GM23338 (cell line): ENCODE data around the gene HPD. TPM values are rescaled to one million over a fixed set of nuclear protein-coding genes. Genes with fewer than 3 reads are reported as not detected.
A peak's percentile ranks its signal among the peaks of the same experiment; 100 is the strongest.

ENCODE experiments used
- ATAC-seq: fragments of 200-7000 bp; cut with Tn5 transposase; 3 replicates; pipeline ENCODE4 v1.9.1; 2020
- DNase-seq: peaks from one replicate; pipeline ENCODE4 v3.0.0-alpha.2; 2015; ENCODE audit warnings: low spot score
- H2AFZ ChIP-seq: fragments of 200-600 bp; sonication (generic); 2 replicates; pipeline ENCODE4 v1.8.0; 2016; ENCODE audit warnings: antibody characterized with exemption, mild to moderate bottlenecking, moderate library complexity
- H3F3A ChIP-seq: fragments of 200-600 bp; sonication (generic); replicated peaks from 2 replicates; pipeline ENCODE4 v1.8.0; 2017; ENCODE audit warnings: antibody characterized with exemption, mixed run types, low read depth
- H3K27ac ChIP-seq: fragments of 200-600 bp; sonication (generic); 2 replicates; pipeline ENCODE4 v1.6.1; 2016; ENCODE audit warnings: low read depth
- H3K27me3 ChIP-seq: fragments of 200-600 bp; sonication (generic); 2 replicates; pipeline ENCODE4 v1.8.0; 2016; ENCODE audit warnings: mild to moderate bottlenecking, mixed run types, moderate library complexity; ENCODE audit not compliant: insufficient read depth
- H3K36me3 ChIP-seq: fragments of 200-600 bp; sonication (generic); 2 replicates; pipeline ENCODE4 v1.8.0; 2016; ENCODE audit warnings: mild to moderate bottlenecking; ENCODE audit not compliant: insufficient read depth
- H3K4me1 ChIP-seq: fragments of 200-600 bp; sonication (generic); 2 replicates; pipeline ENCODE4 v1.8.0; 2016; ENCODE audit warnings: mild to moderate bottlenecking, moderate library complexity; ENCODE audit not compliant: insufficient read depth
- H3K4me2 ChIP-seq: fragments of 200-600 bp; sonication (generic); 2 replicates; pipeline ENCODE4 v1.7.1; 2017; ENCODE audit warnings: mixed run types
- H3K4me3 ChIP-seq: fragments of 200-600 bp; sonication (generic); 2 replicates; pipeline ENCODE4 v1.6.1; 2016; ENCODE audit warnings: mixed run types
- H3K79me2 ChIP-seq: fragments of 200-600 bp; sonication (generic); replicated peaks from 2 replicates; pipeline ENCODE4 v1.8.0; 2017; ENCODE audit warnings: mild to moderate bottlenecking; ENCODE audit not compliant: insufficient read depth
- H3K9me2 ChIP-seq: fragments of 200-600 bp; sonication (generic); 2 replicates; pipeline ENCODE4 v1.8.0; 2017; ENCODE audit not compliant: insufficient read depth
- H4K20me1 ChIP-seq: fragments of 200-600 bp; sonication (generic); replicated peaks from 2 replicates; pipeline ENCODE4 v1.8.0; 2017; ENCODE audit warnings: mild to moderate bottlenecking; ENCODE audit not compliant: insufficient read depth
- H3K27ac Mint-ChIP-seq: 2 replicates; pipeline ENCODE4 v1.8.0; 2020; ENCODE audit warnings: inconsistent platforms, mild to moderate bottlenecking, moderate library complexity, mixed read lengths
- H3K27me3 Mint-ChIP-seq: 3 replicates; pipeline ENCODE4 v1.8.0; 2022; ENCODE audit warnings: low read depth, mild to moderate bottlenecking, moderate library complexity, mixed read lengths, inconsistent platforms; ENCODE audit not compliant: insufficient read depth, poor library complexity
- H3K36me3 Mint-ChIP-seq: 3 replicates; pipeline ENCODE4 v1.8.0; 2021; ENCODE audit warnings: low read depth, mild to moderate bottlenecking, inconsistent platforms, moderate library complexity, mixed read lengths
- H3K4me1 Mint-ChIP-seq: 3 replicates; pipeline ENCODE4 v1.8.0; 2020; ENCODE audit warnings: mild to moderate bottlenecking, inconsistent platforms, mixed read lengths
- H3K4me3 Mint-ChIP-seq: 3 replicates; pipeline ENCODE4 v1.8.0; 2021; ENCODE audit warnings: moderate library complexity, mild to moderate bottlenecking, inconsistent platforms, mixed read lengths
- H3K9me3 Mint-ChIP-seq: 3 replicates; pipeline ENCODE4 v1.8.0; 2020; ENCODE audit warnings: moderate library complexity, mild to moderate bottlenecking, inconsistent platforms, mixed read lengths
- CREB1 ChIP-seq: fragments of 250-450 bp; sonication (Bioruptor Pico); IDR thresholded peaks from 2 replicates; pipeline ENCODE4 v1.5.0; 2020; ENCODE audit warnings: low read depth, mild to moderate bottlenecking, moderate library complexity
- EZH2 ChIP-seq: fragments of 200-600 bp; sonication (generic); IDR thresholded peaks from one replicate; pipeline ENCODE4 v1.8.0; 2017; ENCODE audit warnings: antibody characterized with exemption, mild to moderate bottlenecking, low read depth; ENCODE audit not compliant: unreplicated experiment
- EZH2phosphoT487 ChIP-seq: fragments of 200-600 bp; sonication (generic); IDR thresholded peaks from one replicate; pipeline ENCODE4 v1.8.1; 2018; ENCODE audit warnings: antibody characterized with exemption; ENCODE audit not compliant: unreplicated experiment
- JUNB ChIP-seq: IDR thresholded peaks from one replicate; pipeline ENCODE4 v1.6.1; 2016; ENCODE audit warnings: antibody characterized with exemption; ENCODE audit not compliant: unreplicated experiment
- NANOG ChIP-seq: IDR thresholded peaks from 2 replicates; pipeline ENCODE4 v1.6.1; 2016; ENCODE audit warnings: antibody characterized with exemption, borderline replicate concordance
- POLR2AphosphoS5 ChIP-seq: IDR thresholded peaks from 2 replicates; pipeline ENCODE4 v1.6.1; 2016; ENCODE audit warnings: antibody characterized with exemption, low read depth
- STAT1 ChIP-seq: IDR thresholded peaks from one replicate; pipeline ENCODE4 v1.6.1; 2016; ENCODE audit warnings: antibody characterized with exemption; ENCODE audit not compliant: unreplicated experiment
- ZNF114 ChIP-seq: fragments of 250-450 bp; sonication (Bioruptor Pico); IDR thresholded peaks from 2 replicates; pipeline ENCODE4 v1.5.0; 2020; ENCODE audit warnings: mild to moderate bottlenecking, moderate library complexity
- ZNF331 ChIP-seq: fragments of 250-450 bp; sonication (Bioruptor Pico); IDR thresholded peaks from 2 replicates; pipeline ENCODE4 v1.5.0; 2020; ENCODE audit warnings: low read depth, mild to moderate bottlenecking, moderate library complexity
- polyA plus RNA-seq: library from polyadenylated mRNA; unstranded; fragments of >200 nt; fragmentation: Nextera tagmentation; extraction: Ambion mirVana; gene quantifications from 2 replicates; pipeline ENCODE4 v1.2.1, GENCODE V29; 2016
- total RNA-seq: library from RNA; depleted of rRNA; stranded (reverse); fragments of >200 nt; shearing (Covaris generic); gene quantifications from 2 replicates; pipeline ENCODE4 v1.2.3, GENCODE V29; 2014
- TF ChIP-seq, protein P1 (sequence below): fragments of 250-450 bp; sonication (Bioruptor Pico); IDR thresholded peaks from 2 replicates; pipeline ENCODE4 v1.5.0; 2020; ENCODE audit warnings: mild to moderate bottlenecking, moderate library complexity
- TF ChIP-seq, protein P2 (sequence below): IDR thresholded peaks from 2 replicates; pipeline ENCODE4 v1.6.1; 2016; ENCODE audit warnings: antibody characterized with exemption
- TF ChIP-seq, protein P3 (sequence below): IDR thresholded peaks from one replicate; pipeline ENCODE4 v1.6.1; 2018; ENCODE audit warnings: antibody characterized with exemption; ENCODE audit not compliant: unreplicated experiment
- TF ChIP-seq, protein P4 (sequence below), 2 experiments: fragments of 200-600 bp in 1 of 2; sonication (generic) in 1 of 2; conservative IDR thresholded peaks; 2 replicates each; pipeline versions ENCODE4 v1.5.1 to v1.6.1; 2016 to 2017; ENCODE audit warnings: antibody characterized with exemption in 2 of 2, low read depth in 2 of 2, mild to moderate bottlenecking in 2 of 2, moderate library complexity in 1 of 2

The HPD gene
- total and polyA plus RNA-seq, 2 experiments from 2014 or later, result not detected

DNA sequence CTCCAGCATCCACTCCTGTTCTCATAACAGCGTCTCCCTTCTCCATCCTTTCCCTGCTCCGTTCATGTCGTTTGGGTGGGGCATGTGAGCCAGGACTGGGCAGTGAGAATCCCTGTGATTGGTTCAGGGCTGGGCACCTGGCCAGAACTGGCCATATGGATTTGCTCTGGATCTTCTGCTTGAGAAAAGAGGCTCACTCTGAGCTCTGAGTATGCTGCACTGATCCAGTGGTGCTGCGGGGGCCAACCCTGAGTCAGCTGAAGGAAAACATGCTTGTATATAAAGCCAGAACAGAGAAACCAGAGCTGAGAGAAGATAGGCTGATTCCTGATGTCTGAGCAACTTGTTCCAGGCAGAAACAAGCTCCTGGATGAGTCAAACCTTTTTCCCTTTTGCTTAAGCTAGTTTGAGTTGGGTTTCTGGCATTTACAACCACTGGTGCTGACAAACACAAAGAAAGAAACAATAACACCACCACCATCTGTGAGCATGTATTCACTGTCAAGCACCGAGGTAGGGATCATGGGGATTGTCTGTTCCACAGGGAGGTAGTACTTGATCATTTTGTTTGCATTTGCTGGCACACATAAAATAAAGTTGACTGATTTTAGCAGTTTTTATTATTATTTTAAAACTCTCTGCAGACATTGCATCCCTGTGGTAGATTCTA, 14.0 kb upstream of the HPD start:
- TF ChIP-seq, protein P1, sequence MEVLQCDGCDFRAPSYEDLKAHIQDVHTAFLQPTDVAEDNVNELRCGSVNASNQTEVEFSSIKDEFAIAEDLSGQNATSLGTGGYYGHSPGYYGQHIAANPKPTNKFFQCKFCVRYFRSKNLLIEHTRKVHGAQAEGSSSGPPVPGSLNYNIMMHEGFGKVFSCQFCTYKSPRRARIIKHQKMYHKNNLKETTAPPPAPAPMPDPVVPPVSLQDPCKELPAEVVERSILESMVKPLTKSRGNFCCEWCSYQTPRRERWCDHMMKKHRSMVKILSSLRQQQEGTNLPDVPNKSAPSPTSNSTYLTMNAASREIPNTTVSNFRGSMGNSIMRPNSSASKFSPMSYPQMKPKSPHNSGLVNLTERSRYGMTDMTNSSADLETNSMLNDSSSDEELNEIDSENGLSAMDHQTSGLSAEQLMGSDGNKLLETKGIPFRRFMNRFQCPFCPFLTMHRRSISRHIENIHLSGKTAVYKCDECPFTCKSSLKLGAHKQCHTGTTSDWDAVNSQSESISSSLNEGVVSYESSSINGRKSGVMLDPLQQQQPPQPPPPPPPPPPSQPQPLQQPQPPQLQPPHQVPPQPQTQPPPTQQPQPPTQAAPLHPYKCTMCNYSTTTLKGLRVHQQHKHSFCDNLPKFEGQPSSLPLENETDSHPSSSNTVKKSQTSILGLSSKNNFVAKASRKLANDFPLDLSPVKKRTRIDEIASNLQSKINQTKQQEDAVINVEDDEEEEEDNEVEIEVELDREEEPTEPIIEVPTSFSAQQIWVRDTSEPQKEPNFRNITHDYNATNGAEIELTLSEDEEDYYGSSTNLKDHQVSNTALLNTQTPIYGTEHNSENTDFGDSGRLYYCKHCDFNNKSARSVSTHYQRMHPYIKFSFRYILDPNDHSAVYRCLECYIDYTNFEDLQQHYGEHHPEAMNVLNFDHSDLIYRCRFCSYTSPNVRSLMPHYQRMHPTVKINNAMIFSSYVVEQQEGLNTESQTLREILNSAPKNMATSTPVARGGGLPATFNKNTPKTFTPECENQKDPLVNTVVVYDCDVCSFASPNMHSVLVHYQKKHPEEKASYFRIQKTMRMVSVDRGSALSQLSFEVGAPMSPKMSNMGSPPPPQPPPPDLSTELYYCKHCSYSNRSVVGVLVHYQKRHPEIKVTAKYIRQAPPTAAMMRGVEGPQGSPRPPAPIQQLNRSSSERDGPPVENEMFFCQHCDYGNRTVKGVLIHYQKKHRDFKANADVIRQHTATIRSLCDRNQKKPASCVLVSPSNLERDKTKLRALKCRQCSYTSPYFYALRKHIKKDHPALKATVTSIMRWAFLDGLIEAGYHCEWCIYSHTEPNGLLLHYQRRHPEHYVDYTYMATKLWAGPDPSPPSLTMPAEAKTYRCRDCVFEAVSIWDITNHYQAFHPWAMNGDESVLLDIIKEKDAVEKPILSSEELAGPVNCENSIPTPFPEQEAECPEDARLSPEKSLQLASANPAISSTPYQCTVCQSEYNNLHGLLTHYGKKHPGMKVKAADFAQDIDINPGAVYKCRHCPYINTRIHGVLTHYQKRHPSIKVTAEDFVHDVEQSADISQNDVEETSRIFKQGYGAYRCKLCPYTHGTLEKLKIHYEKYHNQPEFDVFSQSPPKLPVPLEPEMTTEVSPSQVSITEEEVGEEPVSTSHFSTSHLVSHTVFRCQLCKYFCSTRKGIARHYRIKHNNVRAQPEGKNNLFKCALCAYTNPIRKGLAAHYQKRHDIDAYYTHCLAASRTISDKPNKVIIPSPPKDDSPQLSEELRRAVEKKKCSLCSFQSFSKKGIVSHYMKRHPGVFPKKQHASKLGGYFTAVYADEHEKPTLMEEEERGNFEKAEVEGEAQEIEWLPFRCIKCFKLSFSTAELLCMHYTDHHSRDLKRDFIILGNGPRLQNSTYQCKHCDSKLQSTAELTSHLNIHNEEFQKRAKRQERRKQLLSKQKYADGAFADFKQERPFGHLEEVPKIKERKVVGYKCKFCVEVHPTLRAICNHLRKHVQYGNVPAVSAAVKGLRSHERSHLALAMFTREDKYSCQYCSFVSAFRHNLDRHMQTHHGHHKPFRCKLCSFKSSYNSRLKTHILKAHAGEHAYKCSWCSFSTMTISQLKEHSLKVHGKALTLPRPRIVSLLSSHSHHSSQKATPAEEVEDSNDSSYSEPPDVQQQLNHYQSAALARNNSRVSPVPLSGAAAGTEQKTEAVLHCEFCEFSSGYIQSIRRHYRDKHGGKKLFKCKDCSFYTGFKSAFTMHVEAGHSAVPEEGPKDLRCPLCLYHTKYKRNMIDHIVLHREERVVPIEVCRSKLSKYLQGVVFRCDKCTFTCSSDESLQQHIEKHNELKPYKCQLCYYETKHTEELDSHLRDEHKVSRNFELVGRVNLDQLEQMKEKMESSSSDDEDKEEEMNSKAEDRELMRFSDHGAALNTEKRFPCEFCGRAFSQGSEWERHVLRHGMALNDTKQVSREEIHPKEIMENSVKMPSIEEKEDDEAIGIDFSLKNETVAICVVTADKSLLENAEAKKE (CRISPR knock-in tag), result no peak
- TF ChIP-seq, protein P2, sequence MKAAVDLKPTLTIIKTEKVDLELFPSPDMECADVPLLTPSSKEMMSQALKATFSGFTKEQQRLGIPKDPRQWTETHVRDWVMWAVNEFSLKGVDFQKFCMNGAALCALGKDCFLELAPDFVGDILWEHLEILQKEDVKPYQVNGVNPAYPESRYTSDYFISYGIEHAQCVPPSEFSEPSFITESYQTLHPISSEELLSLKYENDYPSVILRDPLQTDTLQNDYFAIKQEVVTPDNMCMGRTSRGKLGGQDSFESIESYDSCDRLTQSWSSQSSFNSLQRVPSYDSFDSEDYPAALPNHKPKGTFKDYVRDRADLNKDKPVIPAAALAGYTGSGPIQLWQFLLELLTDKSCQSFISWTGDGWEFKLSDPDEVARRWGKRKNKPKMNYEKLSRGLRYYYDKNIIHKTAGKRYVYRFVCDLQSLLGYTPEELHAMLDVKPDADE, result no peak
- TF ChIP-seq, protein P3, sequence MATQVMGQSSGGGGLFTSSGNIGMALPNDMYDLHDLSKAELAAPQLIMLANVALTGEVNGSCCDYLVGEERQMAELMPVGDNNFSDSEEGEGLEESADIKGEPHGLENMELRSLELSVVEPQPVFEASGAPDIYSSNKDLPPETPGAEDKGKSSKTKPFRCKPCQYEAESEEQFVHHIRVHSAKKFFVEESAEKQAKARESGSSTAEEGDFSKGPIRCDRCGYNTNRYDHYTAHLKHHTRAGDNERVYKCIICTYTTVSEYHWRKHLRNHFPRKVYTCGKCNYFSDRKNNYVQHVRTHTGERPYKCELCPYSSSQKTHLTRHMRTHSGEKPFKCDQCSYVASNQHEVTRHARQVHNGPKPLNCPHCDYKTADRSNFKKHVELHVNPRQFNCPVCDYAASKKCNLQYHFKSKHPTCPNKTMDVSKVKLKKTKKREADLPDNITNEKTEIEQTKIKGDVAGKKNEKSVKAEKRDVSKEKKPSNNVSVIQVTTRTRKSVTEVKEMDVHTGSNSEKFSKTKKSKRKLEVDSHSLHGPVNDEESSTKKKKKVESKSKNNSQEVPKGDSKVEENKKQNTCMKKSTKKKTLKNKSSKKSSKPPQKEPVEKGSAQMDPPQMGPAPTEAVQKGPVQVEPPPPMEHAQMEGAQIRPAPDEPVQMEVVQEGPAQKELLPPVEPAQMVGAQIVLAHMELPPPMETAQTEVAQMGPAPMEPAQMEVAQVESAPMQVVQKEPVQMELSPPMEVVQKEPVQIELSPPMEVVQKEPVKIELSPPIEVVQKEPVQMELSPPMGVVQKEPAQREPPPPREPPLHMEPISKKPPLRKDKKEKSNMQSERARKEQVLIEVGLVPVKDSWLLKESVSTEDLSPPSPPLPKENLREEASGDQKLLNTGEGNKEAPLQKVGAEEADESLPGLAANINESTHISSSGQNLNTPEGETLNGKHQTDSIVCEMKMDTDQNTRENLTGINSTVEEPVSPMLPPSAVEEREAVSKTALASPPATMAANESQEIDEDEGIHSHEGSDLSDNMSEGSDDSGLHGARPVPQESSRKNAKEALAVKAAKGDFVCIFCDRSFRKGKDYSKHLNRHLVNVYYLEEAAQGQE, result no peak
- no peak for TF ChIP-seq POLR2AphosphoS5
- TF ChIP-seq NANOG, result no peak
- TF ChIP-seq ZNF114, result no peak
- TF ChIP-seq JUNB, result no peak
- no peak for TF ChIP-seq CREB1 (CRISPR knock-in tag)
- TF ChIP-seq, protein P4, sequence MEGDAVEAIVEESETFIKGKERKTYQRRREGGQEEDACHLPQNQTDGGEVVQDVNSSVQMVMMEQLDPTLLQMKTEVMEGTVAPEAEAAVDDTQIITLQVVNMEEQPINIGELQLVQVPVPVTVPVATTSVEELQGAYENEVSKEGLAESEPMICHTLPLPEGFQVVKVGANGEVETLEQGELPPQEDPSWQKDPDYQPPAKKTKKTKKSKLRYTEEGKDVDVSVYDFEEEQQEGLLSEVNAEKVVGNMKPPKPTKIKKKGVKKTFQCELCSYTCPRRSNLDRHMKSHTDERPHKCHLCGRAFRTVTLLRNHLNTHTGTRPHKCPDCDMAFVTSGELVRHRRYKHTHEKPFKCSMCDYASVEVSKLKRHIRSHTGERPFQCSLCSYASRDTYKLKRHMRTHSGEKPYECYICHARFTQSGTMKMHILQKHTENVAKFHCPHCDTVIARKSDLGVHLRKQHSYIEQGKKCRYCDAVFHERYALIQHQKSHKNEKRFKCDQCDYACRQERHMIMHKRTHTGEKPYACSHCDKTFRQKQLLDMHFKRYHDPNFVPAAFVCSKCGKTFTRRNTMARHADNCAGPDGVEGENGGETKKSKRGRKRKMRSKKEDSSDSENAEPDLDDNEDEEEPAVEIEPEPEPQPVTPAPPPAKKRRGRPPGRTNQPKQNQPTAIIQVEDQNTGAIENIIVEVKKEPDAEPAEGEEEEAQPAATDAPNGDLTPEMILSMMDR (conservative IDR thresholded peaks at IDR 0.05; ENCODE audit: low read depth in 2 of 2), result no peak
- no peak for TF ChIP-seq EZH2phosphoT487
- TF ChIP-seq STAT1, result no peak
- no peak for TF ChIP-seq EZH2
- TF ChIP-seq ZNF331, result no peak
- ATAC-seq, result peak; percentile 53; the same call in 2 of the 3 replicates
- no peaks in the 10 kb centered on the region for H3K79me2 ChIP-seq
- no peak for DNase-seq
- H3K4me1 ChIP-seq, result no peaks in the 10 kb centered on the region
- H4K20me1 ChIP-seq, result no peaks in the 10 kb centered on the region
- H3K27ac ChIP-seq, result no peak overlapping the region
- H3K27me3 Mint-ChIP-seq, result peaks cover 3% of the 10 kb centered on the region
- no peaks in the 10 kb centered on the region for H3K4me1 Mint-ChIP-seq
- H3K4me3 ChIP-seq, result no peak overlapping the region
- H3K4me3 Mint-ChIP-seq, result no peak overlapping the region
- H3K9me2 ChIP-seq, result no peaks in the 10 kb centered on the region
- H2AFZ ChIP-seq, result 0 out of 2 replicates have a peak overlapping the region, but pooled peaks have one; percentile 5
- no peak overlapping the region for H3K27ac Mint-ChIP-seq
- no peaks in the 10 kb centered on the region for H3F3A ChIP-seq
- H3K27me3 ChIP-seq, result no peaks in the 10 kb centered on the region
- no peaks in the 10 kb centered on the region for H3K36me3 ChIP-seq
- H3K36me3 Mint-ChIP-seq, result no peaks in the 10 kb centered on the region
- H3K9me3 Mint-ChIP-seq, result no peaks in the 10 kb centered on the region
- no peak overlapping the region for H3K4me2 ChIP-seq
